Vagina (tissue), 2 donors: Measurements from ENCODE around the gene VRK3.

ENCODE experiments used
- CTCF ChIP-seq, 3 experiments: fragments of 450-650 bp in 2 of 3; fragments of 200-600 bp in 1 of 3; sonication (generic) in 1 of 3; IDR thresholded peaks; one replicate each; pipeline ENCODE4 v1.5.1; 2017 to 2019; ENCODE audit warnings: antibody characterized with exemption in 3 of 3, mild to moderate bottlenecking in 2 of 3, moderate library complexity in 2 of 3
- POLR2A ChIP-seq, 2 donors: fragments of 450-650 bp; IDR thresholded peaks; one replicate each; pipeline ENCODE4 v1.6.1; 2017; ENCODE audit warnings: antibody characterized with exemption in 2 of 2, mild to moderate bottlenecking in 2 of 2, moderate library complexity in 2 of 2
- POLR2AphosphoS5 ChIP-seq, 2 donors: sonication (generic); formaldehyde crosslinking; IDR thresholded peaks; one replicate each; pipeline ENCODE4 v1.9.0; 2017; ENCODE audit warnings: antibody characterized with exemption in 2 of 2, mild to moderate bottlenecking in 2 of 2, low read depth in 1 of 2; ENCODE audit not compliant: insufficient read depth in 1 of 2

- peak in 1 of 3 experiments; percentile 13 for TF ChIP-seq CTCF (IDR thresholded peaks at IDR 0.05)
- no peak for TF ChIP-seq POLR2A (IDR thresholded peaks at IDR 0.05)
- peak; percentile 70 to 88 for TF ChIP-seq POLR2AphosphoS5 (IDR thresholded peaks at IDR 0.05; ENCODE audit: insufficient read depth in 1 of 2, low read depth in 1 of 2)
Measured at GRCh38 chr19:49929611-49930482, 95.3 kb downstream of the VRK3 start.
